H1 (cell line): ENCODE results near the gene RBM27. TPM values are rescaled to one million over a fixed set of nuclear protein-coding genes. Genes with fewer than 3 reads are reported as not detected.

ENCODE experiments used
- CTCF ChIA-PET: fragments of 300-600 bp; sonication (Branson Sonifier 250); formaldehyde crosslinking; loops from one replicate; lab custom pipeline; 2021; ENCODE audit not compliant: partially characterized antibody; lab: Charles Lee
- POLR2A ChIA-PET: fragments of 300-600 bp; sonication (Branson Sonifier 250); formaldehyde crosslinking; loops from one replicate; lab custom pipeline; 2021; ENCODE audit warnings: inconsistent platforms; ENCODE audit not compliant: partially characterized antibody; lab: Charles Lee
- DNase-seq, 2 experiments: peaks; one replicate each; pipeline versions ENCODE4 v3.0.0 to v3.0.0-alpha.2; 2010 to 2022; ENCODE audit warnings: low spot score in 2 of 2, low read depth in 1 of 2, mixed read lengths in 1 of 2
- FAIRE-seq: peaks from 2 replicates; lab custom pipeline; 2011; peaks lifted over from hg19 to GRCh38; lab: Jason Lieb, UNC
- H2AFZ ChIP-seq: 2 replicates; pipeline ENCODE4 v1.8.1; 2012; ENCODE audit warnings: low read length, inconsistent platforms
- H2AK5ac ChIP-seq: 2 replicates; pipeline ENCODE4 v1.6.1; 2013; ENCODE audit warnings: low read depth, low read length
- H2BK120ac ChIP-seq: replicated peaks from 2 replicates; pipeline ENCODE3; 2013; ENCODE audit warnings: low read depth, low read length, inconsistent platforms
- H2BK12ac ChIP-seq: 2 replicates; pipeline ENCODE4 v1.6.1; 2013; ENCODE audit warnings: low read depth, low read length
- H2BK15ac ChIP-seq: 2 replicates; pipeline ENCODE4 v1.6.1; 2013; ENCODE audit warnings: low read length
- H2BK20ac ChIP-seq: 2 replicates; pipeline ENCODE4 v1.6.1; 2013; ENCODE audit warnings: low read length
- H2BK5ac ChIP-seq: 2 replicates; pipeline ENCODE4 v1.6.1; 2013; ENCODE audit warnings: low read depth, low read length
- H3K14ac ChIP-seq: 2 replicates; pipeline ENCODE4 v1.6.1; 2013; ENCODE audit warnings: inconsistent platforms; ENCODE audit not compliant: insufficient read length
- H3K18ac ChIP-seq: 2 replicates; pipeline ENCODE4 v1.6.1; 2013; ENCODE audit warnings: low read length; ENCODE audit errors: extremely low read depth
- H3K23ac ChIP-seq: 2 replicates; pipeline ENCODE4 v1.6.1; 2013; ENCODE audit warnings: inconsistent platforms; ENCODE audit not compliant: insufficient read length
- H3K23me2 ChIP-seq: 2 replicates; pipeline ENCODE4 v1.6.1; 2013; ENCODE audit warnings: low read depth, low read length
- H3K27ac ChIP-seq: 2 replicates; pipeline ENCODE4 v1.6.1; 2011; ENCODE audit warnings: low read depth, low read length, inconsistent platforms
- H3K27me3 ChIP-seq, 4 experiments: replicated peaks in 1 of 4; 1 replicate in 1 of 4; 2 replicates in 3 of 4; pipeline versions ENCODE4 v1.6.1 to v1.8.1; 2011 to 2013; ENCODE audit warnings: low read length in 3 of 4, mild to moderate bottlenecking in 3 of 4, inconsistent platforms in 2 of 4, mixed read lengths in 2 of 4, moderate library complexity in 1 of 4; ENCODE audit not compliant: control insufficient read depth in 3 of 4, insufficient read depth in 3 of 4; ENCODE audit errors: extremely low read depth in 1 of 4
- H3K36me3 ChIP-seq, 4 experiments: 2 replicates each; pipeline versions ENCODE4 v1.6.1 to v1.8.1; 2011 to 2013; ENCODE audit warnings: mild to moderate bottlenecking in 4 of 4, low read length in 3 of 4, moderate library complexity in 2 of 4, control low read depth in 1 of 4, inconsistent platforms in 1 of 4; ENCODE audit not compliant: insufficient read depth in 4 of 4, control insufficient read depth in 2 of 4
- H3K4ac ChIP-seq: replicated peaks from 2 replicates; pipeline ENCODE3; 2013; ENCODE audit warnings: low read length, low read depth, mixed read lengths, inconsistent platforms; ENCODE audit not compliant: insufficient read length
- H3K4me1 ChIP-seq, 4 experiments: replicated peaks in 1 of 4; 1 replicate in 1 of 4; 2 replicates in 3 of 4; pipeline versions ENCODE4 v1.6.1 to v1.8.1; 2011 to 2013; ENCODE audit warnings: low read length in 3 of 4, inconsistent platforms in 2 of 4, mixed read lengths in 1 of 4; ENCODE audit not compliant: insufficient read depth in 4 of 4, control insufficient read depth in 3 of 4
- H3K4me2 ChIP-seq, 2 experiments: 2 replicates each; pipeline versions ENCODE4 v1.6.1 to v1.8.1; 2011 to 2013; ENCODE audit warnings: low read depth in 2 of 2, low read length in 2 of 2, control low read depth in 1 of 2, inconsistent platforms in 1 of 2, mild to moderate bottlenecking in 1 of 2; ENCODE audit not compliant: insufficient read depth in 1 of 2
- H3K4me3 ChIP-seq, 4 experiments: fragments of 200-600, 300-600 bp in 1 of 4; sonication (generic), shearing (Covaris generic), sonication (Bioruptor Twin) in 1 of 4; 2 replicates each; pipeline versions ENCODE4 v1.5.1 to v1.8.1; 2011 to 2016; ENCODE audit warnings: low read length in 4 of 4, low read depth in 3 of 4, control low read depth in 2 of 4, inconsistent platforms in 2 of 4, mild to moderate bottlenecking in 2 of 4, mixed read lengths in 1 of 4, moderate library complexity in 1 of 4; ENCODE audit not compliant: insufficient read depth in 2 of 4; ENCODE audit errors: extremely low read depth in 1 of 4
- H3K56ac ChIP-seq: replicated peaks from 2 replicates; pipeline ENCODE3; 2013; ENCODE audit warnings: low read depth, mild to moderate bottlenecking, mixed read lengths, low read length, inconsistent platforms; ENCODE audit not compliant: insufficient read length
- H3K79me1 ChIP-seq: 2 replicates; pipeline ENCODE4 v1.6.1; 2013; ENCODE audit warnings: low read depth, low read length, control low read depth
- H3K79me2 ChIP-seq, 2 experiments: 2 replicates each; pipeline versions ENCODE4 v1.6.1 to v1.8.1; 2012 to 2013; ENCODE audit warnings: low read length in 2 of 2, mild to moderate bottlenecking in 2 of 2, inconsistent platforms in 1 of 2; ENCODE audit not compliant: insufficient read depth in 2 of 2, control insufficient read depth in 1 of 2
- H3K9ac ChIP-seq, 4 experiments: replicated peaks in 1 of 4; 1 replicate in 1 of 4; 2 replicates in 3 of 4; pipeline versions ENCODE4 v1.6.1 to v1.8.1; 2011 to 2013; ENCODE audit warnings: low read depth in 3 of 4, low read length in 3 of 4, control low read depth in 2 of 4, mild to moderate bottlenecking in 2 of 4, moderate library complexity in 2 of 4, inconsistent platforms in 1 of 4; ENCODE audit errors: extremely low read depth in 1 of 4
- H3K9me3 ChIP-seq, 2 experiments: 2 replicates each; pipeline versions ENCODE4 v1.6.1 to v1.8.1; 2012 to 2013; ENCODE audit warnings: mild to moderate bottlenecking in 2 of 2, moderate library complexity in 2 of 2, control low read depth in 1 of 2, inconsistent platforms in 1 of 2, low read depth in 1 of 2, low read length in 1 of 2, mixed read lengths in 1 of 2; ENCODE audit not compliant: insufficient read depth in 2 of 2
- H4K20me1 ChIP-seq, 2 experiments: replicated peaks in 1 of 2; 2 replicates each; pipeline versions ENCODE3 to v1.8.1; 2011 to 2013; ENCODE audit warnings: inconsistent platforms in 2 of 2, low read length in 2 of 2, mild to moderate bottlenecking in 1 of 2; ENCODE audit not compliant: insufficient read depth in 2 of 2, control insufficient read depth in 1 of 2
- H4K5ac ChIP-seq: 2 replicates; pipeline ENCODE4 v1.6.1; 2013; ENCODE audit warnings: low read length, low read depth, mixed read lengths, inconsistent platforms; ENCODE audit not compliant: insufficient read length
- H4K8ac ChIP-seq: 2 replicates; pipeline ENCODE4 v1.8.0; 2013; ENCODE audit warnings: mild to moderate bottlenecking, moderate library complexity, low read length, inconsistent platforms; ENCODE audit not compliant: insufficient read depth; ENCODE audit errors: extremely low read depth
- H4K91ac ChIP-seq: replicated peaks from 2 replicates; pipeline ENCODE3; 2013; ENCODE audit warnings: low read length, mixed read lengths, inconsistent platforms; ENCODE audit not compliant: insufficient read length
- ATF3 ChIP-seq: IDR thresholded peaks from 2 replicates; pipeline ENCODE4 v1.6.1; 2011; ENCODE audit warnings: low read depth, mild to moderate bottlenecking, low read length; ENCODE audit not compliant: insufficient read depth
- SIN3A ChIP-seq, 2 experiments: IDR thresholded peaks in 1 of 2; conservative IDR thresholded peaks in 1 of 2; 2 replicates each; pipeline ENCODE4 v1.6.1; 2011 to 2012; ENCODE audit warnings: low read length in 2 of 2, improper control_type of control experiment in 1 of 2, low read depth in 1 of 2, mild to moderate bottlenecking in 1 of 2
- WGBS, 2 experiments: shearing (Covaris generic) in 1 of 2; methylation state at CpG; one replicate each; pipeline versions ENCODE4 v1.1.6 to v1.1.7; 2013 to 2015; ENCODE audit warnings: low lambda C conversion rate in 2 of 2, mixed read lengths in 2 of 2, inconsistent platforms in 1 of 2, low coverage in 1 of 2, missing lambda C conversion rate in 1 of 2; ENCODE audit not compliant: insufficient replicate concordance in 2 of 2, insufficient coverage in 1 of 2, insufficient read length in 1 of 2; ENCODE audit errors: extremely low coverage in 1 of 2, missing lambda C conversion rate in 1 of 2; 5-methylcytosine and 5-hydroxymethylcytosine counted together
- polyA plus RNA-seq, 7 experiments: library from polyadenylated mRNA; depleted of rRNA in 3 of 7; stranded (reverse) in 5 of 7; unstranded in 2 of 7; fragments of >200 nt in 5 of 7; fragments of 200-250 nt in 2 of 7; gene quantifications; 1 replicate in 5 of 7; 2 replicates in 1 of 7; 4 replicates in 1 of 7; pipeline versions ENCODE4 v1.2.1 to v1.2.3, GENCODE V29; 2011 to 2013; ENCODE audit warnings: missing spikeins in 2 of 7, mixed read lengths in 2 of 7
- total RNA-seq: library from RNA; stranded (reverse); fragmentation: NEBNext Ultra II Directional; extraction: Animal tissue kit (Norgen Biotek cat#: 25700); gene quantifications from 2 replicates; pipeline ENCODE4 v1.2.1, GENCODE V29; 2021

The RBM27 gene
- total and polyA plus RNA-seq, 2 of the 8 experiments (the other 6 are each of a cell fraction or from before 2014, with no cell fraction given), result 13.1 to 42.9 TPM

- no peak overlapping the region for H2AK5ac ChIP-seq
- 97% methylated on average over 3 of the region's 3 CpGs; no CpG with 5 or more reads in 1 of the 2 experiments for WGBS, 2 experiments
- no peak for FAIRE-seq
- no peak overlapping the region for H4K5ac ChIP-seq
- H3K4me3 ChIP-seq, result no peak overlapping the region
- H3K79me2 ChIP-seq, result peaks cover 0 to 36% of the 10 kb centered on the region in 2 experiments; a peak in 3 of 4 replicates
- H3K36me3 ChIP-seq, result peaks cover 11 to 70% (median 41%) of the 10 kb centered on the region in 4 experiments
- H3K79me1 ChIP-seq, result no peaks in the 10 kb centered on the region
- no peak overlapping the region for H2BK12ac ChIP-seq
- H3K27me3 ChIP-seq, result no peaks in the 10 kb centered on the region
- no peaks in the 10 kb centered on the region for H3K9me3 ChIP-seq
- no peak overlapping the region for H2BK120ac ChIP-seq
- no peak overlapping the region for H3K4me2 ChIP-seq
- H3K4ac ChIP-seq, result no peak overlapping the region
- H3K14ac ChIP-seq, result no peak overlapping the region
- DNase-seq, result no peak
- H3K18ac ChIP-seq, result no peak overlapping the region
- no peak overlapping the region for H3K27ac ChIP-seq
- no peak overlapping the region for H3K23ac ChIP-seq
- ChIA-PET POLR2A (interaction anchor here (0.6 to 2.9 kb wide), 15 partner anchors 8 to 78 kb away, joined by 3 to 12 read pairs (median 3); no protein-coding TSS in a partner anchor), CTCF (interaction anchor here (0.5 to 1.5 kb wide), 4 partner anchors 11 to 257 kb away, joined by 3 to 5 read pairs (median 4); no protein-coding TSS in a partner anchor)
- H2BK20ac ChIP-seq, result no peak overlapping the region
- H2AFZ ChIP-seq, result no peak overlapping the region
- no peak overlapping the region for H3K56ac ChIP-seq
- no peak overlapping the region for H3K9ac ChIP-seq
- H4K8ac ChIP-seq, result no peak overlapping the region
- H4K91ac ChIP-seq, result no peak overlapping the region
- peaks cover 1 to 6% of the 10 kb centered on the region in 2 experiments for H4K20me1 ChIP-seq
- no peak overlapping the region for H2BK5ac ChIP-seq
- no peaks in the 10 kb centered on the region for H3K4me1 ChIP-seq
- H2BK15ac ChIP-seq, result no peak overlapping the region
- no peaks in the 10 kb centered on the region for H3K23me2 ChIP-seq
- no peak for TF ChIP-seq SIN3A (conservative IDR thresholded peaks at IDR 0.05 in 1 of 2, IDR thresholded peaks at IDR 0.05 in 1 of 2; ENCODE audit: low read depth in 1 of 2, low read length in 2 of 2)
- no peak for TF ChIP-seq ATF3
Measured at GRCh38 chr5:146173597-146173996, 29.8 kb upstream of the RBM27 start.
